ENCODE measurements around the gene TSPAN13. TPM values are rescaled to one million over a fixed set of nuclear protein-coding genes. Genes with fewer than 3 reads are reported as not detected.

The TSPAN13 gene
- total and polyA plus RNA-seq, 2 of the 8 experiments (the other 6 are each of a cell fraction or from before 2014, with no cell fraction given) = 15.3 to 28.1 TPM

GRCh38 chr7:16810573-16810972, 57.0 kb downstream of the TSPAN13 start (continued):
- TF ChIP-seq KDM1A (IDR thresholded peaks at IDR 0.05; ENCODE audit: borderline replicate concordance, low read length) (no peak), KDM5A (IDR thresholded peaks at IDR 0.05; ENCODE audit: low read length) (no peak), POU5F1 (IDR thresholded peaks at IDR 0.05; ENCODE audit: low read depth, low read length) (no peak)
